Hepatic stellate cell (primary cell): Measurements from ENCODE around the gene MACC1.
"Not testable (repeated sequence)": the region's sequence is repeated elsewhere in the genome, so short reads cannot be mapped to it uniquely, and the experiment has no call there.

Experiments used
- DNase-seq: peaks from one replicate; pipeline ENCODE4 v3.0.0; 2011; ENCODE audit warnings: low spot score

The MACC1 gene

GRCh38 chr7:20128001-20128400 lies 89.2 kb downstream of the MACC1 start:
- no peak for DNase-seq

GRCh38 chr7:20126060-20126459 lies 91.1 kb downstream of the MACC1 start:
- DNase-seq = not testable (repeated sequence)

GRCh38 chr7:20124087-20124486 lies 93.1 kb downstream of the MACC1 start:
- DNase-seq = not testable (repeated sequence)

GRCh38 chr7:20122653-20123316 lies 94.4 kb downstream of the MACC1 start:
- not testable (repeated sequence) for DNase-seq

GRCh38 chr7:20122073-20122472 lies 95.1 kb downstream of the MACC1 start:
- DNase-seq = no peak

GRCh38 chr7:20121404-20121803 lies 95.8 kb downstream of the MACC1 start:
- DNase-seq = no peak

GRCh38 chr7:20120611-20121168 lies 96.5 kb downstream of the MACC1 start:
- not testable (repeated sequence) for DNase-seq

GRCh38 chr7:20116869-20117268 lies 100.3 kb downstream of the MACC1 start:
- no peak for DNase-seq

- DNase-seq = no peak
These were observed 102.7 kb downstream of the MACC1 start for GRCh38 chr7:20114468-20114867.

- DNase-seq = no peak
These were observed 103.7 kb downstream of the MACC1 start for GRCh38 chr7:20113427-20114027.

- DNase-seq = no peak
These were observed 104.5 kb downstream of the MACC1 start for GRCh38 chr7:20112696-20113095.

GRCh38 chr7:20111821-20112542 lies 105.2 kb downstream of the MACC1 start:
- no peak for DNase-seq

GRCh38 chr7:20107582-20107981 lies 109.6 kb downstream of the MACC1 start:
- DNase-seq = no peak

- no peak for DNase-seq
These were observed 112.5 kb downstream of the MACC1 start for GRCh38 chr7:20104696-20105095.

- DNase-seq = no peak
These were observed 114.2 kb downstream of the MACC1 start for GRCh38 chr7:20102982-20103381.

- DNase-seq = no peak
These were observed 121.3 kb downstream of the MACC1 start for GRCh38 chr7:20095862-20096261.

GRCh38 chr7:20095436-20095835 lies 121.7 kb downstream of the MACC1 start:
- no peak for DNase-seq

- DNase-seq = no peak
These were observed 127.8 kb downstream of the MACC1 start for GRCh38 chr7:20089431-20089830.

- DNase-seq = no peak
These were observed 132.1 kb downstream of the MACC1 start for GRCh38 chr7:20085086-20085485.
